ENCODE data around the gene AIRE. TPM values are rescaled to one million over a fixed set of nuclear protein-coding genes. Genes with fewer than 3 reads are reported as not detected.
A peak's percentile ranks its signal among the peaks of the same experiment; 100 is the strongest.

AIRE gene
- total RNA-seq, 2 experiments from 2014 or later: 0.11 to 0.16 TPM

DNA sequence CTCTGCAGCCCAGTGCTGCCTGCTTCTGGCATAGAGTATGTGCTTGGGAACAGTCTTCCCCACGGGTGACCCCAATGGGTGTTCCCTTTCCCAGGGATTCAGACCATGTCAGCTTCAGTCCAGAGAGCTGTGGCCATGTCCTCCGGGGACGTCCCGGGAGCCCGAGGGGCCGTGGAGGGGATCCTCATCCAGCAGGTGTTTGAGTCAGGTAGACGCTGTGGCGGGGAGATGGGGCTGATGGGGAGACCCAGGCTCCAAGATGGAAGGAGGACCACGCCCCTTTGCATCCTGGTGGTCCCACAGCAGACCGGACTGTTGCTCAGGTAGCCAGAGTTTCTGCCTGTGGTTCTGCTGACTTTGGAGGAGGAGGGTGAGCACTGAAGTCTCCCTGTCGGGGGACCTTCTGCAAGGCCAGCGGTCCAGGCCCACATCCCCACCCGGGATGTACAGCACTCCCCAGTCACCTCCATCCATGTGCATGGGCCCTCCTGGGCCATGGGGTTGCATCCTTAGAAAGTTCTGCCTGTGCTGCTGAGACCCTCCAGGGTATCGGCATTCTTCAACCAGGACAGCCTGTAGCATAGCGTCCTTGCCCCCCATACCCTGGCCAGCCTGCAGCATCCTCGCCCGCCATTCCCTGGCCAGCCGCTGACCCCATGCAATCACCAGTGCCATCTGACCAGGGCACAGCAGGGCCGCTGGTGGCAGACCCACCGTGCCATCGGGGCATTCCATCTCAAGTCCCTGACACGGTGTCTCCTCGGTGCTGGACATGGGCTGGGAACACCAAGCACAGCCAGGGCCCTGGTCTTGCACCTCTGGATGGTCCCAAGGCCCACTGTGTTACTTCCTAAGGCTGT is 2.8 kb downstream of the AIRE start:
- TF ChIP-seq, protein P1, sequence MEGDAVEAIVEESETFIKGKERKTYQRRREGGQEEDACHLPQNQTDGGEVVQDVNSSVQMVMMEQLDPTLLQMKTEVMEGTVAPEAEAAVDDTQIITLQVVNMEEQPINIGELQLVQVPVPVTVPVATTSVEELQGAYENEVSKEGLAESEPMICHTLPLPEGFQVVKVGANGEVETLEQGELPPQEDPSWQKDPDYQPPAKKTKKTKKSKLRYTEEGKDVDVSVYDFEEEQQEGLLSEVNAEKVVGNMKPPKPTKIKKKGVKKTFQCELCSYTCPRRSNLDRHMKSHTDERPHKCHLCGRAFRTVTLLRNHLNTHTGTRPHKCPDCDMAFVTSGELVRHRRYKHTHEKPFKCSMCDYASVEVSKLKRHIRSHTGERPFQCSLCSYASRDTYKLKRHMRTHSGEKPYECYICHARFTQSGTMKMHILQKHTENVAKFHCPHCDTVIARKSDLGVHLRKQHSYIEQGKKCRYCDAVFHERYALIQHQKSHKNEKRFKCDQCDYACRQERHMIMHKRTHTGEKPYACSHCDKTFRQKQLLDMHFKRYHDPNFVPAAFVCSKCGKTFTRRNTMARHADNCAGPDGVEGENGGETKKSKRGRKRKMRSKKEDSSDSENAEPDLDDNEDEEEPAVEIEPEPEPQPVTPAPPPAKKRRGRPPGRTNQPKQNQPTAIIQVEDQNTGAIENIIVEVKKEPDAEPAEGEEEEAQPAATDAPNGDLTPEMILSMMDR (IDR thresholded peaks at IDR 0.05): no peak
- DNase-seq (no peak), ATAC-seq (ENCODE audit: poor library complexity) (no peak)
- no peaks in the 10 kb centered on the region for H3K36me3 ChIP-seq (ENCODE audit: insufficient read depth, low read length)
- Mint-ChIP-seq H3K4me3 (no peak overlapping the region), H3K4me1 (ENCODE audit: low read depth) (peaks cover under 1% of the 10 kb centered on the region), H3K27ac (no peak overlapping the region), H3K9me3 (no peaks in the 10 kb centered on the region), H3K27me3 (peaks cover 4% of the 10 kb centered on the region), H3K36me3 (ENCODE audit: low read depth) (no peaks in the 10 kb centered on the region)
- POLR2A ChIA-PET: interaction anchor here (1.0 kb wide), 1 partner anchor 9 kb away, joined by 4 read pairs; no protein-coding TSS in a partner anchor
- CTCF ChIA-PET: no interaction called here
- H3K4me1 ChIP-seq (ENCODE audit: insufficient read depth, low read length): peaks cover 29% of the 10 kb centered on the region
- H3K27me3 ChIP-seq (ENCODE audit: control insufficient read depth in 1 of 2, insufficient read depth in 2 of 2, low read length in 2 of 2): no peaks in the 10 kb centered on the region
- H3K4me3 ChIP-seq (ENCODE audit: low read length): no peak overlapping the region
- H3K9me3 ChIP-seq (ENCODE audit: control insufficient read depth in 1 of 2, insufficient read depth in 1 of 2, low read length in 2 of 2): peaks cover 0 to 3% of the 10 kb centered on the region in 2 experiments
- H3K27ac ChIP-seq (ENCODE audit: low read depth in 1 of 2, low read length in 2 of 2): no peak overlapping the region
- intact Hi-C loops (cut with DNase I, micrococcal nuclease): no loop called here

DNA sequence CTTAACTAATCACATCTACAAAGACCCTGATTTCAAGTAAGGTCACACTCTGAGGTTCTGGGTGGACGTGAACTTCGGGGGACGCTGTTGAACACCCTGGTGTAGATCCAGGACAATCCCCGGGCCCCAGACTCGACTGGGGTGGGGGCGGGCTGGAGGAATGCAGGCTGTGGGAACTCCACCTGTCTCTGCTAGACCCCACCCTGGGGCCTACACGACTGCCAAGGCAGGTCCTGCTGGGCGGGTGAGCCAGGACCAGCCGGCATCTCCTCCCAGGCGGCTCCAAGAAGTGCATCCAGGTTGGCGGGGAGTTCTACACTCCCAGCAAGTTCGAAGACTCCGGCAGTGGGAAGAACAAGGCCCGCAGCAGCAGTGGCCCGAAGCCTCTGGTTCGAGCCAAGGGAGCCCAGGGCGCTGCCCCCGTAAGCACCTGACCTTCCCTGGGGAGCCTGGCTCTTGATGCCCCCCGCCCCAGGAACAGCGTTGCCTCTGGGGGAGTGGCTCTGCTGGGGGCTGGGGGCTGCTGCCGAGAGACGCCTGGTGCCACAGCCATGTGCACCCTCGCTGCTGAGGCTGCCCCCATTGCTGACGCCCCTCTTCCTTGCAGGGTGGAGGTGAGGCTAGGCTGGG is 3.8 kb downstream of the AIRE start:
- CTCF ChIA-PET: no interaction called here

DNA sequence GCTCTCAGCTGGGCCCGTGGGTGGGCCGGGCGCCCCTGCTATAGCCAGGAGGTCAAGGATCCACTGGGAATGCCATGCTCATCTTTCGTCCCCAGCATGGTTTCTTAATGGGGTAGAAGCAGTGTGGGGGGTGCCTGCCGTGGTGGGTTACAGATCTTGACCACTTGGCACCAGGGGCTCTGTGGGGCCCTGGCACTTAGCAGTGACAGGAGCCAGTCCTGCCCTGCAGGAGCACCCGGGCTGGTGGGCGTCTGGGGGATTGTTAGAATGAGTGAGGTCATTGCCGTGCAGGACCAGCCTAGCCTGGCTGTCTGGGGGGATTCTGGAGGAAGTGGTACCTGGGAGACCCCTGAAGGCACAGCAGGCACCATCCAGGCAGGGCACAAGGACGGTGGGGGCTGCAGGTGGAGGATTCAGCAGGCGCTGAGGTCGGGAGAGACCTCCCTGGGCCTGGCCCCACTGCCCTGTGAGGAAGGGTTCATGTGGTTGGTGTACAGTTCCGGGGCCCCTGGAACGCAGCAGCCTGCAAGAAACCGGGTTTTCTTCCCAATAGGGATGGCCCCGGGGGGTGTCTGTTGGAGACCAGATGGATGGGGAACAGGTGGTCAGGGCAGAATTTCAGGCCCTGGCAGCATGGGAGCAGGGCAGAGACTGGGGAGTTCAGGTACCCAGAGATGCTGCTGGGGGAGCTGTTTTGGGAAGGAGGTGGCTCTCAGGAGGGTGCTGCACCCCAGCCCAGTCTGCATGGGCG is 4.8 kb downstream of the AIRE start:
- no peaks in the 10 kb centered on the region for H3K36me3 ChIP-seq (ENCODE audit: insufficient read depth, low read length)
- no peak overlapping the region for H3K27ac ChIP-seq (ENCODE audit: low read depth in 1 of 2, low read length in 2 of 2)
- H3K9me3 ChIP-seq (ENCODE audit: control insufficient read depth in 1 of 2, insufficient read depth in 1 of 2, low read length in 2 of 2): peaks cover 0 to 7% of the 10 kb centered on the region in 2 experiments
- ATAC-seq (ENCODE audit: poor library complexity) (no peak), DNase-seq (no peak)
- CTCF ChIA-PET: no interaction called here
- intact Hi-C loops (cut with DNase I, micrococcal nuclease): no loop called here
- H3K27me3 Mint-ChIP-seq: peaks cover 4% of the 10 kb centered on the region
- peaks cover 48% of the 10 kb centered on the region for H3K4me1 ChIP-seq (ENCODE audit: insufficient read depth, low read length)
- H3K9me3 Mint-ChIP-seq: no peaks in the 10 kb centered on the region
- H3K27ac Mint-ChIP-seq: peak overlapping the region; percentile 42
- H3K4me1 Mint-ChIP-seq (ENCODE audit: low read depth): peaks cover 9% of the 10 kb centered on the region
- H3K4me3 ChIP-seq (ENCODE audit: low read length): no peak overlapping the region
- no peaks in the 10 kb centered on the region for H3K27me3 ChIP-seq (ENCODE audit: control insufficient read depth in 1 of 2, insufficient read depth in 2 of 2, low read length in 2 of 2)
- POLR2A ChIA-PET: no interaction called here
- no peaks in the 10 kb centered on the region for H3K36me3 Mint-ChIP-seq (ENCODE audit: low read depth)
- TF ChIP-seq, protein P1 (IDR thresholded peaks at IDR 0.05): no peak
- peak overlapping the region; percentile 45 for H3K4me3 Mint-ChIP-seq

More for the DNA sequence above, 3.8 kb downstream of the AIRE start:
- intact Hi-C loops (cut with DNase I, micrococcal nuclease): no loop called here
- Mint-ChIP-seq H3K27ac (no peak overlapping the region), H3K4me3 (no peak overlapping the region), H3K9me3 (no peaks in the 10 kb centered on the region), H3K27me3 (peaks cover 4% of the 10 kb centered on the region), H3K4me1 (ENCODE audit: low read depth) (peaks cover 4% of the 10 kb centered on the region), H3K36me3 (ENCODE audit: low read depth) (no peaks in the 10 kb centered on the region)
- DNase-seq (peak in 1 of 14 experiments; percentile 8), ATAC-seq (ENCODE audit: poor library complexity) (no peak)
- POLR2A ChIA-PET: no interaction called here
- H3K27ac ChIP-seq (ENCODE audit: low read depth in 1 of 2, low read length in 2 of 2): no peak overlapping the region
- no peaks in the 10 kb centered on the region for H3K27me3 ChIP-seq (ENCODE audit: control insufficient read depth in 1 of 2, insufficient read depth in 2 of 2, low read length in 2 of 2)
- H3K9me3 ChIP-seq (ENCODE audit: control insufficient read depth in 1 of 2, insufficient read depth in 1 of 2, low read length in 2 of 2): peaks cover 0 to 7% of the 10 kb centered on the region in 2 experiments
- no peaks in the 10 kb centered on the region for H3K36me3 ChIP-seq (ENCODE audit: insufficient read depth, low read length)
- TF ChIP-seq, protein P1 (IDR thresholded peaks at IDR 0.05): no peak
- peaks cover 37% of the 10 kb centered on the region for H3K4me1 ChIP-seq (ENCODE audit: insufficient read depth, low read length)
- no peak overlapping the region for H3K4me3 ChIP-seq (ENCODE audit: low read length)

Measured in CD4-positive, alpha-beta T cell (primary cell).